OCI-LY3 (cell line): ENCODE results near the gene SNAP25.

Experiments used
- CTCF ChIP-seq: fragments of 200-600, 300-600 bp; sonication (generic); IDR thresholded peaks from 2 replicates; pipeline ENCODE4 v1.5.1; 2014; ENCODE audit warnings: antibody characterized with exemption, low read length, low read depth
- EZH2phosphoT487 ChIP-seq: fragments of 200-600 bp; shearing (Covaris generic); IDR thresholded peaks from 2 replicates; pipeline ENCODE4 v1.6.1; 2018; ENCODE audit warnings: antibody characterized with exemption, mixed run types, low read depth

GRCh38 chr20:10200330-10200729, 18.3 kb upstream of the SNAP25 start:
- no peak for TF ChIP-seq CTCF
- TF ChIP-seq EZH2phosphoT487, result no peak
